NB4 (cell line): ENCODE measurements around the gene CAMK2N1.

ENCODE experiments used
- DNase-seq: peaks from one replicate; pipeline ENCODE4 v3.0.0; 2010; ENCODE audit warnings: low read depth
- H3K4me3 ChIP-seq: one replicate; pipeline ENCODE4 v1.5.1; 2011; ENCODE audit warnings: mild to moderate bottlenecking, low read depth, low read length, moderate library complexity
- CTCF ChIP-seq: IDR thresholded peaks from one replicate; pipeline ENCODE4 v1.5.1; 2012; ENCODE audit warnings: low read depth, low read length
- MAX ChIP-seq: IDR thresholded peaks from 2 replicates; pipeline ENCODE4 v1.6.1; 2011; ENCODE audit warnings: low read depth, low read length
- MYC ChIP-seq: IDR thresholded peaks from 2 replicates; pipeline ENCODE4 v1.6.1; 2011; ENCODE audit warnings: low read depth, low read length
- POLR2A ChIP-seq: IDR thresholded peaks from 2 replicates; pipeline ENCODE4 v1.6.1; 2011; ENCODE audit warnings: mild to moderate bottlenecking; ENCODE audit not compliant: insufficient read length; ENCODE audit errors: extremely low read depth

Gene CAMK2N1

GRCh38 chr1:20485527-20486456 lies at the start of gene CAMK2N1:
Gene CAMK2N1 (minus strand): TSS chr1:20486210. CDS start chr1:20485379, 831 bp downstream.
- H3K4me3 ChIP-seq: no peak within 1 kb of the TSS
- DNase-seq: no peak

GRCh38 chr1:20534659-20535417 lies 48.8 kb upstream of the CAMK2N1 start:
- no peak for DNase-seq
- TF ChIP-seq CTCF (no peak), POLR2A (no peak), MAX (no peak), MYC (no peak)
- no peak overlapping the region for H3K4me3 ChIP-seq

More at GRCh38 chr1:20485527-20486456, at the start of gene CAMK2N1:
- TF ChIP-seq POLR2A: no peak
- TF ChIP-seq MAX: no peak
- TF ChIP-seq CTCF: no peak
- TF ChIP-seq MYC: no peak

- H3K4me3 ChIP-seq: no peak overlapping the region
- DNase-seq: no peak
- no peak for TF ChIP-seq MAX
- no peak for TF ChIP-seq POLR2A
- TF ChIP-seq MYC: no peak
- TF ChIP-seq CTCF: no peak
These were observed 47.6 kb upstream of the CAMK2N1 start for GRCh38 chr1:20533635-20534034.

- TF ChIP-seq CTCF (no peak), POLR2A (no peak), MYC (no peak), MAX (no peak)
- no peak for DNase-seq
- no peak overlapping the region for H3K4me3 ChIP-seq
These were observed 44.9 kb upstream of the CAMK2N1 start for GRCh38 chr1:20530901-20531300.

- DNase-seq: no peak
- TF ChIP-seq MYC: no peak
- TF ChIP-seq CTCF: no peak
- no peak for TF ChIP-seq MAX
- no peak for TF ChIP-seq POLR2A
- H3K4me3 ChIP-seq: no peak overlapping the region
These were observed 44.3 kb upstream of the CAMK2N1 start for GRCh38 chr1:20530306-20530705.
